Keratinocyte (primary cell): ENCODE data around the gene STPG4. TPM values are rescaled to one million over a fixed set of nuclear protein-coding genes. Genes with fewer than 3 reads are reported as not detected.

ENCODE experiments used
- DNase-seq: peaks from one replicate; pipeline ENCODE4 v3.0.0-alpha.2; 2011; ENCODE audit warnings: low read depth, missing footprints, low spot score
- FAIRE-seq: peaks from 2 replicates; lab custom pipeline; 2011; peaks lifted over from hg19 to GRCh38; lab: Jason Lieb, UNC
- H2AFZ ChIP-seq: 2 replicates; pipeline ENCODE4 v1.6.0; 2012; ENCODE audit warnings: low read length, control low read depth, inconsistent platforms; ENCODE audit not compliant: control insufficient read depth
- H3K27ac ChIP-seq: 2 replicates; pipeline ENCODE4 v1.5.1; 2011; ENCODE audit warnings: low read length; ENCODE audit not compliant: control insufficient read depth, insufficient read depth
- H3K27me3 ChIP-seq: 3 replicates; pipeline ENCODE4 v1.6.0; 2011; ENCODE audit warnings: low read length; ENCODE audit not compliant: control insufficient read depth, insufficient read depth; ENCODE audit errors: extremely low read depth
- H3K36me3 ChIP-seq, 2 experiments: 2 replicates in 1 of 2; 3 replicates in 1 of 2; pipeline ENCODE4 v1.5.1; 2011; ENCODE audit warnings: low read length in 2 of 2, mild to moderate bottlenecking in 1 of 2; ENCODE audit not compliant: control insufficient read depth in 2 of 2, insufficient read depth in 2 of 2; ENCODE audit errors: extremely low read depth in 1 of 2
- H3K4me1 ChIP-seq: 3 replicates; pipeline ENCODE4 v1.5.1; 2011; ENCODE audit warnings: low read length; ENCODE audit not compliant: control insufficient read depth, insufficient read depth; ENCODE audit errors: extremely low read depth
- H3K4me2 ChIP-seq: 3 replicates; pipeline ENCODE4 v1.6.0; 2011; ENCODE audit warnings: low read depth, low read length; ENCODE audit not compliant: control insufficient read depth, insufficient read depth; ENCODE audit errors: extremely low read depth
- H3K4me3 ChIP-seq, 3 experiments: fragments of 200-600 bp in 1 of 3; sonication (generic) in 1 of 3; 2 replicates in 2 of 3; 3 replicates in 1 of 3; pipeline ENCODE4 v1.5.1; 2011 to 2016; ENCODE audit warnings: low read length in 3 of 3, mild to moderate bottlenecking in 3 of 3, control low read depth in 2 of 3, inconsistent platforms in 1 of 3, low read depth in 1 of 3, mixed read lengths in 1 of 3, mixed run types in 1 of 3, moderate library complexity in 1 of 3; ENCODE audit not compliant: control insufficient read depth in 2 of 3, insufficient read depth in 2 of 3; ENCODE audit errors: extremely low read depth in 1 of 3
- H3K79me2 ChIP-seq: 2 replicates; pipeline ENCODE4 v1.6.0; 2012; ENCODE audit warnings: low read length; ENCODE audit not compliant: control insufficient read depth, insufficient read depth
- H3K9ac ChIP-seq: 3 replicates; pipeline ENCODE4 v1.6.0; 2011; ENCODE audit warnings: low read length; ENCODE audit not compliant: control insufficient read depth, insufficient read depth; ENCODE audit errors: extremely low read depth
- H3K9me1 ChIP-seq: 3 replicates; pipeline ENCODE4 v1.6.0; 2011; ENCODE audit warnings: low read length; ENCODE audit not compliant: control insufficient read depth, insufficient read depth; ENCODE audit errors: extremely low read depth
- H3K9me3 ChIP-seq: 2 replicates; pipeline ENCODE4 v1.5.1; 2012; ENCODE audit warnings: low read depth, low read length; ENCODE audit not compliant: control insufficient read depth
- H4K20me1 ChIP-seq: 3 replicates; pipeline ENCODE4 v1.6.0; 2011; ENCODE audit warnings: low read length; ENCODE audit not compliant: control insufficient read depth, insufficient read depth; ENCODE audit errors: extremely low read depth
- CTCF ChIP-seq, 3 experiments: IDR thresholded peaks in 1 of 3; conservative IDR thresholded peaks in 1 of 3; optimal IDR thresholded peaks in 1 of 3; 2 replicates in 2 of 3; 3 replicates in 1 of 3; pipeline versions ENCODE3 to v1.5.1; 2011; ENCODE audit warnings: low read length in 3 of 3, mild to moderate bottlenecking in 3 of 3, moderate library complexity in 2 of 3, control low read depth in 1 of 3, inconsistent platforms in 1 of 3; ENCODE audit not compliant: insufficient read depth in 2 of 3; ENCODE audit errors: extremely low read depth in 1 of 3
- EZH2 ChIP-seq: IDR thresholded peaks from one replicate; pipeline ENCODE4 v1.6.1; 2012; ENCODE audit warnings: inconsistent platforms, mild to moderate bottlenecking, low read length, moderate library complexity
- dilution Hi-C: fragments of 300-500 bp; cut with MboI; formaldehyde crosslinking; loops from one replicate; pipeline ENCODE4 v1.7.0; 2020; ENCODE audit warnings: low sequenced_read_pairs; ENCODE audit not compliant: extremely low pct_ligation_motif_present
- polyA plus RNA-seq, 5 experiments: library from polyadenylated mRNA; depleted of rRNA in 3 of 5; stranded (reverse) in 3 of 5; stranded (forward) in 1 of 5; unstranded in 1 of 5; fragments of >200 nt; gene quantifications; 1 replicate in 1 of 5; 2 replicates in 3 of 5; 3 replicates in 1 of 5; pipeline versions ENCODE4 v1.2.1 to v1.2.3, GENCODE V29; 2011 to 2012; ENCODE audit warnings: missing spikeins in 2 of 5, low read depth in 1 of 5, low replicate concordance in 1 of 5

STPG4 gene
- polyA plus RNA-seq, 1 donor (not counting 4 experiments of a cell fraction or from before 2014, with no cell fraction given), result 0.26 TPM

GRCh38 chr2:47147021-47147420 is 8.1 kb downstream of the STPG4 start:
- Histone ChIP-seq H3K9ac (no peak overlapping the region), H3K79me2 (no peaks in the 10 kb centered on the region), H3K27ac (no peak overlapping the region), H3K9me1 (no peaks in the 10 kb centered on the region), H3K36me3 (peaks cover 11 to 18% of the 10 kb centered on the region in 2 experiments), H4K20me1 (no peaks in the 10 kb centered on the region), H3K27me3 (no peaks in the 10 kb centered on the region), H3K9me3 (no peaks in the 10 kb centered on the region), H2AFZ (no peak overlapping the region), H3K4me3 (no peak overlapping the region), H3K4me2 (no peak overlapping the region), H3K4me1 (peaks cover 21% of the 10 kb centered on the region)
- FAIRE-seq (no peak), DNase-seq (no peak)
- dilution Hi-C loops, result no loop called here
- TF ChIP-seq CTCF (optimal IDR thresholded peaks at IDR 0.05 in 1 of 3, IDR thresholded peaks at IDR 0.05 in 1 of 3, conservative IDR thresholded peaks at IDR 0.05 in 1 of 3; ENCODE audit: extremely low read depth in 1 of 3, insufficient read depth in 2 of 3, low read length in 3 of 3) (no peak), EZH2 (no peak)

GRCh38 chr2:47145466-47145865 is 9.6 kb downstream of the STPG4 start:
- H3K9me1 ChIP-seq, result no peaks in the 10 kb centered on the region
- H2AFZ ChIP-seq, result peak overlapping the region; percentile 14
- TF ChIP-seq EZH2 (no peak), CTCF (optimal IDR thresholded peaks at IDR 0.05 in 1 of 3, IDR thresholded peaks at IDR 0.05 in 1 of 3, conservative IDR thresholded peaks at IDR 0.05 in 1 of 3; ENCODE audit: extremely low read depth in 1 of 3, insufficient read depth in 2 of 3, low read length in 3 of 3) (no peak)
- peaks cover 14 to 18% of the 10 kb centered on the region in 2 experiments for H3K36me3 ChIP-seq
- no peaks in the 10 kb centered on the region for H3K9me3 ChIP-seq
- no peak overlapping the region for H3K4me2 ChIP-seq
- dilution Hi-C loops, result no loop called here
- H3K9ac ChIP-seq, result no peak overlapping the region
- H3K4me3 ChIP-seq, result no peak overlapping the region
- FAIRE-seq, result peak; percentile 13
- no peaks in the 10 kb centered on the region for H3K79me2 ChIP-seq
- H3K27me3 ChIP-seq, result no peaks in the 10 kb centered on the region
- H3K4me1 ChIP-seq, result peaks cover 21% of the 10 kb centered on the region
- H4K20me1 ChIP-seq, result no peaks in the 10 kb centered on the region
- H3K27ac ChIP-seq, result peak overlapping the region; percentile 81
- no peak for DNase-seq
